GM12878 (cell line): ENCODE results near the gene F3. TPM values are rescaled to one million over a fixed set of nuclear protein-coding genes. Genes with fewer than 3 reads are reported as not detected.

Source experiments
- ATAC-seq: fragments of 200-7000 bp; cut with Tn5 transposase; 3 replicates; pipeline ENCODE4 v1.9.1; 2020; ENCODE audit warnings: mild to moderate bottlenecking, moderate library complexity
- BruUV-seq: library from RNA; stranded (reverse); fragments of 400-500 nt; replicated peaks from 2 replicates; lab custom pipeline; 2021; lab: Mats Ljungman, UMichigan
- CTCF ChIA-PET: fragments of 300-600 bp; sonication (Branson Sonifier 250); formaldehyde crosslinking; extraction: SDS; loops from one replicate; lab custom pipeline; 2021; ENCODE audit warnings: inconsistent platforms; lab: Yijun Ruan, JAX
- POLR2A ChIA-PET: fragments of 350-600 bp; formaldehyde crosslinking; extraction: SDS; loops from one replicate; lab custom pipeline; 2021; ENCODE audit warnings: inconsistent platforms; lab: Charles Lee
- RAD21 ChIA-PET: fragments of 300-600 bp; sonication (Branson Sonifier 250); formaldehyde crosslinking; loops from one replicate; lab custom pipeline; 2023; ENCODE audit warnings: antibody characterized with exemption; ENCODE audit not compliant: unreplicated experiment; lab: Charles Lee
- SMC1A ChIA-PET: fragments of 300-600 bp; sonication (Branson Sonifier 250); formaldehyde crosslinking; loops from one replicate; lab custom pipeline; 2023; ENCODE audit not compliant: unreplicated experiment, uncharacterized antibody; lab: Charles Lee
- DNase-seq: peaks from one replicate; pipeline ENCODE4 v3.0.0-alpha.2; 2011; ENCODE audit warnings: low read depth, low spot score
- FAIRE-seq: peaks from 3 replicates; lab custom pipeline; 2011; peaks lifted over from hg19 to GRCh38; lab: Jason Lieb, UNC
- H2AFZ ChIP-seq: 2 replicates; pipeline ENCODE4 v1.6.0; 2011; ENCODE audit warnings: low read depth, low read length, control low read depth; ENCODE audit not compliant: control insufficient read depth
- H3K27ac ChIP-seq: 2 replicates; pipeline ENCODE4 v1.5.1; 2011; ENCODE audit warnings: control low read depth; ENCODE audit not compliant: control insufficient read depth, insufficient read depth
- H3K27me3 ChIP-seq, 2 experiments: replicated peaks in 1 of 2; 2 replicates each; pipeline versions ENCODE4 v1.6.0 to v1.6.1; 2011; ENCODE audit warnings: low read length in 1 of 2; ENCODE audit not compliant: control insufficient read depth in 2 of 2, insufficient read depth in 2 of 2
- H3K36me3 ChIP-seq, 2 experiments: 2 replicates each; pipeline ENCODE4 v1.5.1; 2011; ENCODE audit warnings: low read length in 1 of 2; ENCODE audit not compliant: control insufficient read depth in 2 of 2, insufficient read depth in 2 of 2
- H3K4me1 ChIP-seq: 2 replicates; pipeline ENCODE4 v1.6.1; 2011; ENCODE audit warnings: mild to moderate bottlenecking, low read length, moderate library complexity, mixed read lengths; ENCODE audit not compliant: control insufficient read depth, insufficient read depth
- H3K4me2 ChIP-seq: 2 replicates; pipeline ENCODE4 v1.6.0; 2011; ENCODE audit warnings: control low read depth; ENCODE audit not compliant: control insufficient read depth, insufficient read depth
- H3K4me3 ChIP-seq: fragments of 200-600 bp; sonication (generic); 2 replicates; pipeline ENCODE4 v1.5.1; 2016
- H3K79me2 ChIP-seq: 2 replicates; pipeline ENCODE4 v1.6.0; 2011; ENCODE audit warnings: low read length; ENCODE audit not compliant: control insufficient read depth, insufficient read depth
- H3K9ac ChIP-seq: 2 replicates; pipeline ENCODE4 v1.8.0; 2011; ENCODE audit warnings: low read length, control low read depth, mixed read lengths; ENCODE audit not compliant: control insufficient read depth, insufficient read depth
- H3K9me3 ChIP-seq: replicated peaks from 3 replicates; pipeline ENCODE4 v1.5.1; 2011; ENCODE audit warnings: mild to moderate bottlenecking, low read length; ENCODE audit not compliant: control insufficient read depth, insufficient read depth
- H4K20me1 ChIP-seq: 2 replicates; pipeline ENCODE4 v1.6.0; 2011; ENCODE audit not compliant: control insufficient read depth, insufficient read depth
- CHD2 ChIP-seq: IDR thresholded peaks from 2 replicates; pipeline ENCODE4 v1.6.1; 2011; ENCODE audit warnings: low read depth, low read length, improper control_type of control experiment, borderline replicate concordance
- NFIC ChIP-seq: IDR thresholded peaks from 2 replicates; pipeline ENCODE4 v1.6.1; 2012; ENCODE audit warnings: low read depth, mild to moderate bottlenecking, inconsistent platforms, low read length, moderate library complexity
- PML ChIP-seq: IDR thresholded peaks from 2 replicates; pipeline ENCODE4 v1.6.1; 2012; ENCODE audit warnings: low read length, inconsistent platforms
- POLR2A ChIP-seq: IDR thresholded peaks from 2 replicates; pipeline ENCODE4 v1.6.1; 2011; ENCODE audit warnings: low read depth, mild to moderate bottlenecking, low read length
- WGBS: methylation state at CpG from one replicate; pipeline ENCODE4 v1.1.6; 2016; ENCODE audit warnings: low lambda C conversion rate; ENCODE audit not compliant: insufficient replicate concordance, insufficient coverage; ENCODE audit errors: missing lambda C conversion rate; 5-methylcytosine and 5-hydroxymethylcytosine counted together
- in situ Hi-C: fragments of 300-500 bp; cut with MboI; formaldehyde crosslinking; loops from 9 replicates; pipeline ENCODE4 v1.14.3; 2018; ENCODE audit warnings: mixed read lengths
- intact Hi-C: fragments of 100-400 bp; cut with micrococcal nuclease; formaldehyde crosslinking; loops from one replicate; pipeline ENCODE4 v1.14.2; 2022; ENCODE audit not compliant: unreplicated experiment
- polyA plus RNA-seq, 11 experiments: library from polyadenylated mRNA; depleted of rRNA in 4 of 11; unstranded in 6 of 11; stranded (reverse) in 5 of 11; fragments of >200 nt; fragmentation: Nextera tagmentation in 4 of 11; fragmentation: Illumina TruSeq in 1 of 11; extraction: Ambion mirVana in 4 of 11; extraction: Trizol in 1 of 11; gene quantifications; 1 replicate in 1 of 11; 2 replicates in 10 of 11; pipeline versions ENCODE4 v1.2.1 to v1.2.3, GENCODE V29; 2011 to 2016; ENCODE audit warnings: inconsistent platforms in 2 of 11, missing spikeins in 2 of 11, low read depth in 1 of 11
- total RNA-seq, 4 experiments: library from RNA; depleted of rRNA in 3 of 4; stranded (reverse); fragments of >200 nt in 3 of 4; fragmentation: Illumina TruSeq in 1 of 4; extraction: Trizol in 1 of 4; gene quantifications; 2 replicates each; pipeline versions ENCODE4 v1.2.1 to v1.2.3, GENCODE V29; 2013 to 2021
- TF ChIP-seq, protein P1 (sequence below): fragments of 450-650 bp; IDR thresholded peaks from 2 replicates; pipeline ENCODE4 v1.6.1; 2016; ENCODE audit warnings: mild to moderate bottlenecking

F3 gene
- total and polyA plus RNA-seq, 10 of the 15 experiments (the other 5 are each of a cell fraction or from before 2014, with no cell fraction given): 0.18 to 0.33 TPM; not detected in 8

DNA sequence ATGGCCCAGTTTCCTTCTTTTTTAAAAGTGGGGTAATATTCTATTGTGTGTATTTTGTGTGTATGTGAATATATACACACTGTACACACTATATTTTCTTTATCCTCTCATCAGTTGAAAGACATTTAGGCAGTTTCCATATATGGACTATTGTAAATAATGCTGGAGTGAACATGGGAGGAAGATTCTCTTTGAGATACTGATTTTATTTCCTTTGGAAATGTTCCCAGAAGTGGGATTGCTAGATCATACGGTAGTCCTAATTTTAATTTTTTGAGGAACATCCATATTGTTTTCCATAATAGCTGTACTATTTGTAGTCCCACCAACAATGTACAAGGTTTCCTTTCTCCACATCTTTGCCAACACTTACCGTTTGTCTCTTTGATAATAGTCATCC is 51.0 kb downstream of the F3 start:
- Histone ChIP-seq H3K4me3 (no peak overlapping the region), H4K20me1 (no peaks in the 10 kb centered on the region), H3K4me1 (no peaks in the 10 kb centered on the region), H2AFZ (no peak overlapping the region), H3K27ac (no peak overlapping the region), H3K36me3 (no peaks in the 10 kb centered on the region; a peak in 2 of 4 replicates), H3K9me3 (no peaks in the 10 kb centered on the region), H3K27me3 (no peaks in the 10 kb centered on the region), H3K79me2 (no peaks in the 10 kb centered on the region), H3K4me2 (no peak overlapping the region), H3K9ac (no peak overlapping the region)
- ChIA-PET SMC1A (interaction anchor here (0.6 to 1.0 kb wide), 3 partner anchors 9 to 340 kb away, joined by 3 to 4 read pairs (median 3); no protein-coding TSS in a partner anchor), POLR2A (no interaction called here), CTCF (interaction anchor here (0.8 kb wide), 1 partner anchor 313 kb away, joined by 3 read pairs; no protein-coding TSS in a partner anchor), RAD21 (no interaction called here)
- TF ChIP-seq CHD2: no peak
- no peak for TF ChIP-seq NFIC
- intact Hi-C loops: no loop called here
- DNase-seq: no peak
- 43% methylated on average over 2 of the region's 2 CpGs for WGBS
- BruUV-seq: no TSS peak
- in situ Hi-C loops: no loop called here
- peak; percentile 56 for FAIRE-seq
- ATAC-seq: no peak

DNA sequence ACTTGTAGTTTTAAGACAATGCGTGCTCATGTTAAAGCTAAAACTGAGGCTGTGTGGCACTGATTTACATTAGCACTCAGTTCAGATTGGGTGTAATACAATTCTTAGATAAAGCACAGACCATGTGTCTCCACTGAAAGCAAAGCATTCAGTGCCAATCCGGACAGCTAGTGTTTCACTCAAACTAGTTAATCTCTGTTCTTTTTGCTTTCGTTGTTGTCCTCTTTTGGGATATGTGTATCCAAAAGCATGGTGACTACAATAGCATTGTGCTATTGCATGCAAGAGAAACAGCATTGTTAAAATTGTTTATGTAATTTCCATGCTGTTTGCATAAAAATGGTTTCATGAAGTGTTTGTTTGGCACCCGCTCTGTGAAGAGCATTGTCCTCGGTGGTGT is 54.6 kb downstream of the F3 start:
- 85% methylated on average over 5 of the region's 5 CpGs for WGBS
- DNase-seq: no peak
- in situ Hi-C loops: no loop called here
- Histone ChIP-seq H3K79me2 (no peaks in the 10 kb centered on the region), H3K27ac (no peak overlapping the region), H3K9ac (no peak overlapping the region), H3K27me3 (no peaks in the 10 kb centered on the region), H2AFZ (no peak overlapping the region), H3K4me2 (no peak overlapping the region), H3K36me3 (no peaks in the 10 kb centered on the region; a peak in 2 of 4 replicates), H3K4me3 (no peak overlapping the region), H4K20me1 (no peaks in the 10 kb centered on the region), H3K9me3 (no peaks in the 10 kb centered on the region), H3K4me1 (no peaks in the 10 kb centered on the region)
- intact Hi-C loops: no loop called here
- RAD21 ChIA-PET: no interaction called here
- no peak for ATAC-seq
- POLR2A ChIA-PET: no interaction called here
- FAIRE-seq: no peak
- SMC1A ChIA-PET: interaction anchor here (1.0 to 3.4 kb wide), 5 partner anchors 12 to 320 kb away, joined by 3 to 7 read pairs (median 4); no protein-coding TSS in a partner anchor
- CTCF ChIA-PET: interaction anchor here (0.8 to 2.8 kb wide), 3 partner anchors 11 to 318 kb away, joined by 3 to 10 read pairs (median 5); no protein-coding TSS in a partner anchor
- no peak for TF ChIP-seq POLR2A
- TF ChIP-seq, protein P1, sequence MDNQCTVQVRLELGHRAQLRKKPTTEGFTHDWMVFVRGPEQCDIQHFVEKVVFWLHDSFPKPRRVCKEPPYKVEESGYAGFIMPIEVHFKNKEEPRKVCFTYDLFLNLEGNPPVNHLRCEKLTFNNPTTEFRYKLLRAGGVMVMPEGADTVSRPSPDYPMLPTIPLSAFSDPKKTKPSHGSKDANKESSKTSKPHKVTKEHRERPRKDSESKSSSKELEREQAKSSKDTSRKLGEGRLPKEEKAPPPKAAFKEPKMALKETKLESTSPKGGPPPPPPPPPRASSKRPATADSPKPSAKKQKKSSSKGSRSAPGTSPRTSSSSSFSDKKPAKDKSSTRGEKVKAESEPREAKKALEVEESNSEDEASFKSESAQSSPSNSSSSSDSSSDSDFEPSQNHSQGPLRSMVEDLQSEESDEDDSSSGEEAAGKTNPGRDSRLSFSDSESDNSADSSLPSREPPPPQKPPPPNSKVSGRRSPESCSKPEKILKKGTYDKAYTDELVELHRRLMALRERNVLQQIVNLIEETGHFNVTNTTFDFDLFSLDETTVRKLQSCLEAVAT: no peak
- no peak for TF ChIP-seq PML
- no TSS peak for BruUV-seq
